ENCODE results near the gene RALGPS1.

Gene RALGPS1

DNA sequence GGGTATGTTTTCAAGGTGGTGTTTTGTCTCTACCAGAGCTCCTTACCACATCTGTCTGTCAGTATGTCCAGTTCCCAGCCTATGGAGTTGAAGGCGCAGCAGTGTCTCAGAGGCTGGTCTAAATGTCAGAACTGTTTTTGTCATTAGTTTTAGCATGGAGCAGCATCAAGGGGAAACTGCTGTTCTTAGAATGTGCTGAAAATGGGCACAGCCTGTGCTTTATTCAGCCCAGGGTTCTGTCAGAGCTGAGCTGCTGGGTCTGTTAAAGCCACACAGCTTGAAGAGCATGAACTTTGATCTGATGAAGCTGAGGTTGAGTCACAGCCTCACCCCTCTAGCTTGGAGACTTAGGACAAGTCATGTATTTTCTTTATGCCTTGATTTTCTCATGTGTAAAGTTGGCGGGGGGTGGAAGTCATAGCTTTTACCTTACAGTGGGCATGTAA is 71.9 kb downstream of the RALGPS1 start:
- TF ChIP-seq, protein P1, sequence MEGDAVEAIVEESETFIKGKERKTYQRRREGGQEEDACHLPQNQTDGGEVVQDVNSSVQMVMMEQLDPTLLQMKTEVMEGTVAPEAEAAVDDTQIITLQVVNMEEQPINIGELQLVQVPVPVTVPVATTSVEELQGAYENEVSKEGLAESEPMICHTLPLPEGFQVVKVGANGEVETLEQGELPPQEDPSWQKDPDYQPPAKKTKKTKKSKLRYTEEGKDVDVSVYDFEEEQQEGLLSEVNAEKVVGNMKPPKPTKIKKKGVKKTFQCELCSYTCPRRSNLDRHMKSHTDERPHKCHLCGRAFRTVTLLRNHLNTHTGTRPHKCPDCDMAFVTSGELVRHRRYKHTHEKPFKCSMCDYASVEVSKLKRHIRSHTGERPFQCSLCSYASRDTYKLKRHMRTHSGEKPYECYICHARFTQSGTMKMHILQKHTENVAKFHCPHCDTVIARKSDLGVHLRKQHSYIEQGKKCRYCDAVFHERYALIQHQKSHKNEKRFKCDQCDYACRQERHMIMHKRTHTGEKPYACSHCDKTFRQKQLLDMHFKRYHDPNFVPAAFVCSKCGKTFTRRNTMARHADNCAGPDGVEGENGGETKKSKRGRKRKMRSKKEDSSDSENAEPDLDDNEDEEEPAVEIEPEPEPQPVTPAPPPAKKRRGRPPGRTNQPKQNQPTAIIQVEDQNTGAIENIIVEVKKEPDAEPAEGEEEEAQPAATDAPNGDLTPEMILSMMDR (IDR thresholded peaks at IDR 0.05): no peak
- H3K4me1 Mint-ChIP-seq: peaks cover 16% of the 10 kb centered on the region
- H3K4me3 Mint-ChIP-seq: no peak overlapping the region
- H3K27me3 Mint-ChIP-seq (ENCODE audit: low read depth, poor library complexity): peaks cover 5% of the 10 kb centered on the region
- no peak for DNase-seq
- peaks cover 2% of the 10 kb centered on the region for H3K36me3 Mint-ChIP-seq (ENCODE audit: low read depth)
- H3K9me3 Mint-ChIP-seq: peaks cover 1% of the 10 kb centered on the region
- no peak overlapping the region for H3K27ac Mint-ChIP-seq

DNA sequence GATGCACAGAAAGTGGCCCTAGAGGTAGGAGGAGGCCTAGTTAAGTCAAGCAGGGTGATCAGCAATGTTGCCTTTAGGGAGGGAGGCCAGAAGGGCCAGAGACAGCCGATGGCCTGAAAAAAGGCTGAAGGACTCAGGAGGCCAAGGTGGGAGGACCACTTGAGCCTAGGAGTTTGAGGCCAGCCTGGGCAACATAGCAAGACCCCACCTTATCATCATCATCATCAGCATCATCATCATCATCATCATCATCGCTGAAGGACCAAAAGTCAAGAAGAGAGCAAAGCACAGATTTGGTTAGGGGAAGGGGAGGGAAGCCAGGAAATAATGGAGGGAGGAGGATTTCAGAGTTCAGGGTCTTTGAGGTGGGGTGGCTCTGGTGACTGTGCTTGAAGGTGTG is 74.3 kb downstream of the RALGPS1 start:
- TF ChIP-seq, protein P1 (IDR thresholded peaks at IDR 0.05): no peak
- Mint-ChIP-seq H3K4me3 (no peak overlapping the region), H3K36me3 (ENCODE audit: low read depth) (peaks cover 17% of the 10 kb centered on the region), H3K27me3 (ENCODE audit: low read depth, poor library complexity) (peaks cover 5% of the 10 kb centered on the region), H3K9me3 (peaks cover 20% of the 10 kb centered on the region), H3K27ac (no peak overlapping the region), H3K4me1 (peaks cover 9% of the 10 kb centered on the region)
- DNase-seq: no peak

DNA sequence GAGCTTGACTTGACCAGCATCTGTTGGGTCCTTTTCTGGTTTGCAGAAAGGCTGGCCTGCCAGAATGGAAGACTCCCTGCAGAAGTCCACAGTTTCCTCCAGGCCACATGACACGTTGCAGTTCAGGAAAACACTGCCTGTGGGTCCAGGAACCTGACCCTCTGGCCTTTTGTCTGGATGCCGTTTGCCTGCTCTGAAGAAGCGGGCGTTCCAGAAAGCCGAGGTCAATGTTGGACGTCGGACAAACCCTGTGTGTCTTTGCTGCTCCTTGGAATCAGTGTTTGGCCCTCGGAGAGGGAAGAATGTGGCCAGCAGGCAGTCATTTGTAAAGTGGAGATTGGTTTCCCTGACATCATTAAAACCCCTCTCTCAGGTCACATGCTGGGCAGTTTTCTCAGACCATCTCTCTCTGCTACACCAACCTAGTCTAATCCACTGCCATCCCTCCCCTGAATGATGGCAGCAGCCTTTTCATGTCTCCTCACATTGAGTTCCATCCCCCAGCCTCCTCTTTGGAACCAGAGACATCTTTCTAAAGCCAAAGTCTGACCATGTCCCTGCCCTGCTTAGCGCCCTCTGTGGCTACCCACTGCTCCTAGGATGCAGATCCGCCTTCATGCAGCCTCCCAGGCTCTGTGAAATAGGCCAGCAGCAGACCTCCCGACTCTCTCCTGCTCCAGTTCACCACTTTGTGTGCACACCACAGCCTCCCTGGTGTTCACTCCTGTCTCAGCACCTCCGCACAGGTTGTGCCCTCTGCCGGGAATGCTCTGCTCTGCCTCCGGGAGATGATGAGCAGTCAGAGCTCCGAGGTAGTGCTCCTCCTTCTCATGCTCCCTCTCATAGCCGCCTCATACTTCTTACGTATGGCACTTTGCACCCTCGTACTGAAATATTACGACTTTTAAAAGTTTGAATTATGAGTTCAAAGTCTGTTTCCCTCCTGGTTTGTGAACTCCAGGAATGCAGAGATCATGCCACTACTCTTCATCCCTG is 75.6 kb downstream of the RALGPS1 start:
- DNase-seq: no peak
- peaks cover 6% of the 10 kb centered on the region for H3K4me1 Mint-ChIP-seq

DNA sequence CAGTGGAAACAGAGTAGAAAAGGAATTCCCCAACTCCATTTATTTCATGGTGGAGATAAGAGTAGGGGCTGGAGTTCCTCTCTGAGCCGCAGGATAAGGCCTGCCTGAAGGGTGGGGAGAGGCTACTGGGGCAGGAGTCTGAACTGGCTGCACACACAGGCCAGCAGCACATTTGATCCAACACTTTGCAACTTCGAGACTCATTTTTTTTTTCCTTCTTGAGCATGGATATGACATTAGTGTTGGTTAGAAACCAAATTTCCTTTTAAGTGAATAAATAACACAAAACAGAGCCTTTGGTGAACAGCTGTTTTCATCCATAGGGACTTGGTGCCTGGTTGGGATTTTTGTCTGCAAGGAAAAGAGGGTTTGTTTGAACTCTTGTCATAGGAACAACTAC is 76.6 kb downstream of the RALGPS1 start:
- TF ChIP-seq, protein P1 (IDR thresholded peaks at IDR 0.05): no peak
- Mint-ChIP-seq H3K36me3 (ENCODE audit: low read depth) (peaks cover 17% of the 10 kb centered on the region), H3K27ac (no peak overlapping the region), H3K4me1 (peaks cover 6% of the 10 kb centered on the region), H3K27me3 (ENCODE audit: low read depth, poor library complexity) (peaks cover 5% of the 10 kb centered on the region), H3K9me3 (peaks cover 29% of the 10 kb centered on the region), H3K4me3 (no peak overlapping the region)
- DNase-seq: no peak

More for the DNA sequence above, 75.6 kb downstream of the RALGPS1 start:
- Mint-ChIP-seq H3K4me3 (no peak overlapping the region), H3K27ac (no peak overlapping the region), H3K9me3 (peaks cover 24% of the 10 kb centered on the region), H3K27me3 (ENCODE audit: low read depth, poor library complexity) (peaks cover 5% of the 10 kb centered on the region), H3K36me3 (ENCODE audit: low read depth) (peaks cover 17% of the 10 kb centered on the region)
- TF ChIP-seq, protein P1 (IDR thresholded peaks at IDR 0.05): no peak

DNA sequence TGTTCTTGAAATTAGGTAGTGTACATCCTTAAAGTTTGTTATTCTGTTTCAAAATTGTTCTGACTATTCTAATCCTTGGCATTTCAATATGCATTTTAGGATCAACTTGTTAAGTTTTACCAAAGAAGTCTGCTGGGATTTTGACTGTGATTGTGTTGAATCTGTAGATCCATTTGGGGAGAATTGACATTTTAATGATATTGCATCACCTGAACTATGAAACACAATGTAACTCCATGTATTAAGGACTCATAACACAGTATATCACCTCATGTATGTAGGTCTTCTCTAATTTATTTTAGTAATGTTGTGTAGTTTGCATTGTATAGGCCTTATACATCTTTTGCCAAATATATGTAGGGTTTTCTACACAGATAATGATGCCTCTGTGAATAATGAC is 77.8 kb downstream of the RALGPS1 start:
- H3K36me3 Mint-ChIP-seq (ENCODE audit: low read depth): peaks cover 17% of the 10 kb centered on the region
- H3K27ac Mint-ChIP-seq: no peak overlapping the region
- peaks cover 38% of the 10 kb centered on the region for H3K9me3 Mint-ChIP-seq
- H3K4me3 Mint-ChIP-seq: no peak overlapping the region
- TF ChIP-seq, protein P1 (IDR thresholded peaks at IDR 0.05): no peak
- no peak for DNase-seq
- H3K27me3 Mint-ChIP-seq (ENCODE audit: low read depth, poor library complexity): peaks cover 5% of the 10 kb centered on the region
- H3K4me1 Mint-ChIP-seq: peaks cover 6% of the 10 kb centered on the region

Measured in nephron progenitor cell (in vitro differentiated cells).